ENCODE measurements around the gene HOXD10.

The HOXD10 gene

GRCh38 chr2:176106581-176107539, 9.7 kb upstream of the HOXD10 start, which contains the start of gene HOXD11:
Gene HOXD11, plus strand, starts transcription at chr2:176107280. Its CDS starts 76 bp downstream, at chr2:176107356.
- no peak for DNase-seq (ENCODE audit: low read depth in 2 of 2)

GRCh38 chr2:176107731-176108181, 8.8 kb upstream of the HOXD10 start:
- DNase-seq (ENCODE audit: low read depth in 2 of 2): no peak

GRCh38 chr2:176109192-176109901, 7.2 kb upstream of the HOXD10 start:
- no peak for DNase-seq (ENCODE audit: low read depth in 2 of 2)

- no peak for DNase-seq (ENCODE audit: low read depth in 2 of 2)
Observed at GRCh38 chr2:176109946-176110345, 6.6 kb upstream of the HOXD10 start.

- no peak for DNase-seq (ENCODE audit: low read depth in 2 of 2)
Observed at GRCh38 chr2:176110415-176111308, 5.9 kb upstream of the HOXD10 start.

GRCh38 chr2:176111309-176111663, 5.3 kb upstream of the HOXD10 start:
- DNase-seq (ENCODE audit: low read depth in 2 of 2): no peak

GRCh38 chr2:176111846-176112374, 4.7 kb upstream of the HOXD10 start:
- DNase-seq (ENCODE audit: low read depth in 2 of 2): no peak

GRCh38 chr2:176112375-176113302, 3.9 kb upstream of the HOXD10 start:
- no peak for DNase-seq (ENCODE audit: low read depth in 2 of 2)

- DNase-seq (ENCODE audit: low read depth in 2 of 2): no peak
Observed at GRCh38 chr2:176114120-176114929, 2.3 kb upstream of the HOXD10 start.

- no peak for DNase-seq (ENCODE audit: low read depth in 2 of 2)
Observed at GRCh38 chr2:176114930-176115625, 1.5 kb upstream of the HOXD10 start.

- no peak for DNase-seq (ENCODE audit: low read depth in 2 of 2)
Observed at GRCh38 chr2:176117162-176117822, 714 bp downstream of the HOXD10 start.

- no peak for DNase-seq (ENCODE audit: low read depth in 2 of 2)
Observed at GRCh38 chr2:176117823-176118371, 1.3 kb downstream of the HOXD10 start.

- DNase-seq (ENCODE audit: low read depth in 2 of 2): no peak
Observed at GRCh38 chr2:176118601-176119339, 2.2 kb downstream of the HOXD10 start.

GRCh38 chr2:176120364-176121189, 4.0 kb downstream of the HOXD10 start:
- DNase-seq (ENCODE audit: low read depth in 2 of 2): no peak

- no peak for DNase-seq (ENCODE audit: low read depth in 2 of 2)
Observed at GRCh38 chr2:176121190-176122051, 4.8 kb downstream of the HOXD10 start.

Data from stimulated activated CD8-positive, alpha-beta memory T cell treated with anti-CD3 and anti-CD28 coated beads, Interleukin-7, amount 100 ng/mL, for 4 hours (primary cell).